ENCODE measurements around the gene NFIB.

NFIB gene

GRCh38 chr9:14316602-14317300, 2.8 kb upstream of the NFIB start:
- Histone ChIP-seq H3K27me3 (ENCODE audit: insufficient read depth, low read length) (peaks cover 69% of the 10 kb centered on the region), H3K4me3 (ENCODE audit: low read length) (peak overlapping the region; percentile 87), H3K9me3 (ENCODE audit: insufficient read depth, low read depth, low read length) (no peaks in the 10 kb centered on the region), H3K36me3 (ENCODE audit: insufficient read depth, low read depth, low read length) (no peaks in the 10 kb centered on the region), H3K9ac (ENCODE audit: low read depth, low read length) (peak overlapping the region; percentile 80; the same call in 1 of the 2 replicates), H3K27ac (ENCODE audit: low read length) (no peak overlapping the region), H3K4me1 (ENCODE audit: insufficient read depth, low read length) (peaks cover 42% of the 10 kb centered on the region)

GRCh38 chr9:14315875-14316601, 2.1 kb upstream of the NFIB start:
- H3K27ac ChIP-seq (ENCODE audit: low read length): peak overlapping the region; percentile 89
- H3K9ac ChIP-seq (ENCODE audit: low read depth, low read length): peak overlapping the region; percentile 80; the same call in 1 of the 2 replicates

GRCh38 chr9:14314929-14315874, 1.3 kb upstream of the NFIB start:
- Histone ChIP-seq H3K27me3 (ENCODE audit: insufficient read depth, low read length) (peaks cover 62% of the 10 kb centered on the region), H3K4me1 (ENCODE audit: insufficient read depth, low read length) (peaks cover 39% of the 10 kb centered on the region), H3K9me3 (ENCODE audit: insufficient read depth, low read depth, low read length) (no peaks in the 10 kb centered on the region), H3K36me3 (ENCODE audit: insufficient read depth, low read depth, low read length) (no peaks in the 10 kb centered on the region), H3K4me3 (ENCODE audit: low read length) (peak overlapping the region; percentile 88), H3K9ac (ENCODE audit: low read depth, low read length) (peak overlapping the region; percentile 91; the same call in 1 of the 2 replicates), H3K27ac (ENCODE audit: low read length) (peak overlapping the region; percentile 93)

More at GRCh38 chr9:14315875-14316601, 2.1 kb upstream of the NFIB start:
- H3K4me3 ChIP-seq (ENCODE audit: low read length): peak overlapping the region; percentile 87
- peaks cover 70% of the 10 kb centered on the region for H3K27me3 ChIP-seq (ENCODE audit: insufficient read depth, low read length)
- peaks cover 42% of the 10 kb centered on the region for H3K4me1 ChIP-seq (ENCODE audit: insufficient read depth, low read length)
- H3K9me3 ChIP-seq (ENCODE audit: insufficient read depth, low read depth, low read length): no peaks in the 10 kb centered on the region
- no peaks in the 10 kb centered on the region for H3K36me3 ChIP-seq (ENCODE audit: insufficient read depth, low read depth, low read length)

DNA sequence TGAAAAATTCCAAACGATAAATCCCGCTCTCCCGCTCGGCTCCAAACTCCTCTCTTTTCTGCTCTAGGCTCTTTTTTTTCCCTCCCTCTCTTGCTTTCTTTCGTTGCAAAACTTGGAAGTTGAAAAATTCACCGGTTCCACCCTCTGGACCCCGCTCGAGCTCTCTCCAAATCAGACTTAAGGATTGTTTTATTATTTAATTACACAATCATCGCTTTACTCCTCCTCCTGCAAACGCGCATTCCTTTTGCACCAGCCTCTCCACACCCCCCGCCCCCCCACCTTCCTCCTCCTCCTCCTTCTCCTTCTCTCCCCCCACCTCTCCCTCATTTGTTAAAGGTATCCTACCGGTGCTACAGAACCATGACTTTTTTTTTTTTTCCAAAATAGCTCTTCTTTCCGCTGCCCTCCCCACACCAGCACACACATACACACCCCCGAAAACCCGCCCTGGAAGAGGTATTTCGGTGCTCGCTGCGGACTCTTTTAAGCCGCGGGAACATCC, 535 bp upstream of the NFIB start:
- H3K27me3 ChIP-seq (ENCODE audit: insufficient read depth, low read length): peaks cover 56% of the 10 kb centered on the region
- H3K36me3 ChIP-seq (ENCODE audit: insufficient read depth, low read depth, low read length): no peaks in the 10 kb centered on the region
- H3K4me1 ChIP-seq (ENCODE audit: insufficient read depth, low read length): peaks cover 37% of the 10 kb centered on the region
- no peaks in the 10 kb centered on the region for H3K9me3 ChIP-seq (ENCODE audit: insufficient read depth, low read depth, low read length)
- peak overlapping the region; percentile 93 for H3K27ac ChIP-seq (ENCODE audit: low read length)
- peak overlapping the region; percentile 88 for H3K4me3 ChIP-seq (ENCODE audit: low read length)
- peak overlapping the region; percentile 91; the same call in 1 of the 2 replicates for H3K9ac ChIP-seq (ENCODE audit: low read depth, low read length)

- Histone ChIP-seq H3K4me1 (ENCODE audit: insufficient read depth, low read length) (peaks cover 35% of the 10 kb centered on the region), H3K9me3 (ENCODE audit: insufficient read depth, low read depth, low read length) (no peaks in the 10 kb centered on the region), H3K27me3 (ENCODE audit: insufficient read depth, low read length) (peaks cover 46% of the 10 kb centered on the region), H3K4me3 (ENCODE audit: low read length) (peak overlapping the region; percentile 84), H3K27ac (ENCODE audit: low read length) (no peak overlapping the region), H3K36me3 (ENCODE audit: insufficient read depth, low read depth, low read length) (no peaks in the 10 kb centered on the region), H3K9ac (ENCODE audit: low read depth, low read length) (peak overlapping the region; percentile 85; the same call in 1 of the 2 replicates)
These were observed 482 bp downstream of the NFIB start for GRCh38 chr9:14313378-14313940.

- H3K27me3 ChIP-seq (ENCODE audit: insufficient read depth, low read length): peaks cover 40% of the 10 kb centered on the region
- H3K4me3 ChIP-seq (ENCODE audit: low read length): peak overlapping the region; percentile 84
- no peaks in the 10 kb centered on the region for H3K36me3 ChIP-seq (ENCODE audit: insufficient read depth, low read depth, low read length)
- peaks cover 29% of the 10 kb centered on the region for H3K4me1 ChIP-seq (ENCODE audit: insufficient read depth, low read length)
- H3K27ac ChIP-seq (ENCODE audit: low read length): no peak overlapping the region
- peak overlapping the region; percentile 85; the same call in 1 of the 2 replicates for H3K9ac ChIP-seq (ENCODE audit: low read depth, low read length)
- H3K9me3 ChIP-seq (ENCODE audit: insufficient read depth, low read depth, low read length): no peaks in the 10 kb centered on the region
These were observed 1.1 kb downstream of the NFIB start for GRCh38 chr9:14312719-14313377.

GRCh38 chr9:14311956-14312685, 1.8 kb downstream of the NFIB start:
- no peak overlapping the region for H3K27ac ChIP-seq (ENCODE audit: low read length)
- peaks cover 32% of the 10 kb centered on the region for H3K27me3 ChIP-seq (ENCODE audit: insufficient read depth, low read length)
- peak overlapping the region; percentile 84 for H3K4me3 ChIP-seq (ENCODE audit: low read length)
- H3K9ac ChIP-seq (ENCODE audit: low read depth, low read length): peak overlapping the region; percentile 85; the same call in 1 of the 2 replicates
- peaks cover 22% of the 10 kb centered on the region for H3K4me1 ChIP-seq (ENCODE audit: insufficient read depth, low read length)
- H3K36me3 ChIP-seq (ENCODE audit: insufficient read depth, low read depth, low read length): peaks cover 2% of the 10 kb centered on the region; the same call in 1 of the 2 replicates
- H3K9me3 ChIP-seq (ENCODE audit: insufficient read depth, low read depth, low read length): no peaks in the 10 kb centered on the region

DNA sequence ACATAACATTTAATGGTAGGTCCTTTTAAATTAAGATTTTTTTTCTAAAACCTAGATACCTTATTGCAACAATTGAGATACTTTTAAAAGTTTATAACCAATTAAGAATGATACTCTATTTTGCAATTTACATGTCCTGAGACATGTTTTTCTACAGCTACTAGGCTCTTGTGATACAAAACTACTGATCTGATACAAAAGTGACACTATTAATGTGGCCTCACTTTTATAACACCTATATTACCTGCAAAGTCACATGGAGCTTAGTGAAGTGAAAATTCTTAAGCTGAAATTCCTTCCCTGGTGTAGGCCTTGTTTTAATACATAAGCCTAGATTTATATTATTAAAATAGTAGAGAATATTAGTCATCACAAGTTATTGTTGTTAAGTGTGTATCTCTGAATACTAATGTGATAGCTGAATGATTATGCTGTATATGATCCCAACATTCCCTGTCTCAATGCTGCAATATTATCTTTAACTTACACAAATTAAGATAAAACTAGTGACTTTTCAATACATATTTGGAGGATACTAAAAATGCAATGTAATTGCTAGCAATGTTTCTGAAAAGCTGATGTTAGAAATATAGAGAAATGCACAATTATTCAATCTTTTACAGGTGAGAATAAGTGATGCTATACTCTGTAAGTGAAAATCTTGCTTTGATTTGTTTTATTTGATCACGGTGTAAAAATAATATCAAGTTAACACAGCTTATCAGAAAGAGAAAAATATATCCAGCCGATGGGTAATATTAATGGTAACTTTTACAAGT, 2.6 kb downstream of the NFIB start:
- Histone ChIP-seq H3K4me3 (ENCODE audit: low read length) (peak overlapping the region; percentile 84), H3K27me3 (ENCODE audit: insufficient read depth, low read length) (peaks cover 25% of the 10 kb centered on the region), H3K27ac (ENCODE audit: low read length) (no peak overlapping the region), H3K9ac (ENCODE audit: low read depth, low read length) (no peak overlapping the region), H3K4me1 (ENCODE audit: insufficient read depth, low read length) (peaks cover 20% of the 10 kb centered on the region), H3K9me3 (ENCODE audit: insufficient read depth, low read depth, low read length) (no peaks in the 10 kb centered on the region), H3K36me3 (ENCODE audit: insufficient read depth, low read depth, low read length) (peaks cover 10% of the 10 kb centered on the region)

DNA sequence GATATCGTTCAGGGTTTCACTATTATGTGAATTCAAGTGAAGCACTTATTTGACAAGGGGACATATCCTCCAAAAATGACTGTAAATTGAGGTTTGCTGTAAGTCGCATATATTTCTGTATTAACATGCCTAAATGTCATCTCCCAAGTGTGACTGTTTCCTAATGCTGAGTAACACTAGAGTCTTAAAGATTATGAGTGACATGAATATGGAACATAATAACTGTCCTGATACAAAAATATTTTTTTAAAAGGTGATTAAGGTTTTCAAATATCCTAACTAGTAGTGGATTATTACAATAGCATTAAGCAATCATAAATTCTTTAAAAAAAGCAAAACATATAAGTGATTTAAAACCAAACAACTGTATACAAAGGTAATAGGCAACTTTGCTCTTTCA, 3.6 kb downstream of the NFIB start:
- Histone ChIP-seq H3K4me3 (ENCODE audit: low read length) (0 out of 2 replicates have a peak overlapping the region, but pooled peaks have one; percentile 13), H3K36me3 (ENCODE audit: insufficient read depth, low read depth, low read length) (peaks cover 14% of the 10 kb centered on the region), H3K9ac (ENCODE audit: low read depth, low read length) (no peak overlapping the region), H3K27ac (ENCODE audit: low read length) (no peak overlapping the region), H3K9me3 (ENCODE audit: insufficient read depth, low read depth, low read length) (no peaks in the 10 kb centered on the region), H3K4me1 (ENCODE audit: insufficient read depth, low read length) (peaks cover 20% of the 10 kb centered on the region), H3K27me3 (ENCODE audit: insufficient read depth, low read length) (peaks cover 25% of the 10 kb centered on the region)
